OCI-LY7 (cell line): Measurements from ENCODE around the gene TPPP3.

ENCODE experiments used
- CTCF ChIP-seq: fragments of 200-600 bp; sonication (generic); conservative IDR thresholded peaks from 2 replicates; pipeline ENCODE4 v1.5.1; 2014; ENCODE audit warnings: mild to moderate bottlenecking, antibody characterized with exemption, low read length, moderate library complexity, mixed read lengths
- EZH2phosphoT487 ChIP-seq: fragments of 200-600 bp; sonication (generic); IDR thresholded peaks from 2 replicates; pipeline ENCODE4 v1.6.1; 2018; ENCODE audit warnings: low read depth, borderline replicate concordance, mild to moderate bottlenecking, mixed run types, antibody characterized with exemption, low read length, moderate library complexity, mixed read lengths

DNA sequence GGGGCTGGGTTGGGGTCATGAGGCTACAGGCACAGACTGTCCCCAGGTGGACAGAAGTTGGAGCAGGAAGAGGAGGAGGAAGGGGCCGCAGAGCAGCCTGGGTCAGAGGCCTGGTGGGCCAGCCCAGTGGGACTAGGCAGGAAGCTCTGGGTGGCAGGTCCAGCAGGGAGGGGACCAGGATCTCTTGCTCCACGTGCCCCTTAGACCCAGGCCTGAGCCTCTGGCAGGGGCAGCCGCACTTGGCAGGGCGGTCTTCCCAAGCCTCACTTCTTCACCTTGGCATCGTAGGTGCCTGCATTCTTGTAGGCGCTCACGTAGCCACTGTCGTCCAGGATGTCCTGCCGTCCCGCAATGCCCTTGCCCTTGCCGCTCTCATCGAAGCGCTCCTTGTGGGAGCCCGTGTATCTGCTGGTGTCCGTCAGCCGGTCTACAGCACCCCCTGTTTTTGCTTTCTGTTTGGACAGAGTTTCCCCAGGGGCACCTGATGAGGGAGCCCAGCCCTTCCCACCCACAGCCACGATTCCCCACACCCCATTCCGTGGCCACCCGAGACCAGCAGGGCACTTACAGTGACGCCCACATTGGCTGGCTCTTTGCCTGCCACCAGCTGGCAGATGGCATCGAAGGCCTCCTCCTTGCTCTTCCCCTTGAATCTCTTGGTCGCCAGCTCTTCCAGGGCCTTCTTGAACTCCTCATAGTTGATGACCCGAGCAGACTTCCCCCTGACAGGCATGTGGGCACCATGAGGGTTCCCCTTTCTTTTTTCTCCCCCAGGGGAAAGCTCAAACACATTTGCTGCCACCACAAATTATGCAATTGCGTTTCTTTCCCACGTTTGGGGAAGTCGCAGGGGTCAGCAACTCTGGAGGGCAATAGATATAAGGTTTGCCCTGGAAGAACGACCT lies 3.1 kb downstream of the TPPP3 start:
- TF ChIP-seq CTCF (no peak), EZH2phosphoT487 (no peak)
